ENCODE data around the gene DEGS2. TPM values are rescaled to one million over a fixed set of nuclear protein-coding genes. Genes with fewer than 3 reads are reported as not detected.

Gene DEGS2
- total RNA-seq, 1 donor from 2014 or later: 0.31 TPM

DNA sequence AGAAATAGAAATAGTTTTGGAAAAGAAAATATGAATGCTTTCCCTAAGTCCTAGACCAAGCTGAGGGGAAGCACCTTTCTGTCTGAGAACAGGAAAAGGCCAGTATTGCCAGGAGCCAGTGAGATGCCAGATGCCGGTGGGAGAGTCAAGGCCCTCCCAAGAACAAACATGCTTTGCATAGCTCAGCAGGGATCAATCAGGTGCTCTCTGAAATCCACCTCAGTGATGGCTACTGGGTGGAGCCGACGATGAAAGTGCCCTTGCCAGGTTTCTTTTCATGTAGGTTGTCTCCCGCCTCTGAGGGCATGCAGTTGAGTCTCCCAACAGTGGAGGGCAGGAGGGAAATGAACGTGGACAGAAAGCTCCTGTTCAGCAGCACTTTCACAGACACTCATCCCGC, 28.3 kb downstream of the DEGS2 start:
- peaks cover 62% of the 10 kb centered on the region for H3K36me3 Mint-ChIP-seq (ENCODE audit: low read depth)

GRCh38 chr14:100130521-100130920, 28.9 kb downstream of the DEGS2 start:
- no peak for DNase-seq (ENCODE audit: low spot score)
- H3K9me3 Mint-ChIP-seq: no peaks in the 10 kb centered on the region
- no peaks in the 10 kb centered on the region for H3K4me1 Mint-ChIP-seq (ENCODE audit: low read depth)
- no peak overlapping the region for H3K4me3 Mint-ChIP-seq
- intact Hi-C loops (cut with micrococcal nuclease): no loop called here
- no peak overlapping the region for H3K27ac Mint-ChIP-seq
- peaks cover 59% of the 10 kb centered on the region for H3K36me3 Mint-ChIP-seq (ENCODE audit: low read depth)
- H3K27me3 Mint-ChIP-seq (ENCODE audit: insufficient read depth): no peaks in the 10 kb centered on the region

More for the DNA sequence above, 28.3 kb downstream of the DEGS2 start:
- no peaks in the 10 kb centered on the region for H3K9me3 Mint-ChIP-seq
- no peak overlapping the region for H3K27ac Mint-ChIP-seq
- no peak for DNase-seq (ENCODE audit: low spot score)
- H3K4me3 Mint-ChIP-seq: no peak overlapping the region
- H3K4me1 Mint-ChIP-seq (ENCODE audit: low read depth): no peaks in the 10 kb centered on the region
- no peaks in the 10 kb centered on the region for H3K27me3 Mint-ChIP-seq (ENCODE audit: insufficient read depth)
- intact Hi-C loops (cut with micrococcal nuclease): no loop called here

- peak overlapping the region; percentile 44 for H3K27ac Mint-ChIP-seq
- H3K27me3 Mint-ChIP-seq (ENCODE audit: insufficient read depth): no peaks in the 10 kb centered on the region
- DNase-seq (ENCODE audit: low spot score): no peak
- H3K4me3 Mint-ChIP-seq: no peak overlapping the region
- peaks cover 54% of the 10 kb centered on the region for H3K36me3 Mint-ChIP-seq (ENCODE audit: low read depth)
- H3K9me3 Mint-ChIP-seq: no peaks in the 10 kb centered on the region
- intact Hi-C loops (cut with micrococcal nuclease): no loop called here
- no peaks in the 10 kb centered on the region for H3K4me1 Mint-ChIP-seq (ENCODE audit: low read depth)
These were observed 30.3 kb downstream of the DEGS2 start for GRCh38 chr14:100129161-100129589.

DNA sequence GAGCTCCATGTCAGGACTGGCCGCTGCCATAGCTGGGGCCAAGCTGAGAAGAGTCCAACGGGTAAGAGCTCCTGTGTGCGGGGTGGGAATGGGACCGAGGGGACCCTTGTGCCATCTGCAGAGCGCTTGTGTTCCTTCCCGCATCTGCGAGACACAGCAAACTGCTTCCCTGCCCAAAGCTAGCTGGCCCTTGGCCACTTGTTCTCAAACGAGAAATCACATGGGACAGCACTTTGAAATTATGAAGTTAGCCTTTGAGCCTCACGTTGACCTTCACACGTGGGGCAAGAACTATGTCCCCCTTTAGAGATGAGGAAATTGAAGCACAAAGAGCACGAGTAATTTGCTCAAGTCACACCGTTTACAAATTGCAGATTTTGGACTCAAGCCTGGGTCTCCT, 30.8 kb downstream of the DEGS2 start:
- no peak for DNase-seq (ENCODE audit: low spot score)
- H3K27ac Mint-ChIP-seq: no peak overlapping the region
- no peaks in the 10 kb centered on the region for H3K9me3 Mint-ChIP-seq
- no peak overlapping the region for H3K4me3 Mint-ChIP-seq
- no peaks in the 10 kb centered on the region for H3K4me1 Mint-ChIP-seq (ENCODE audit: low read depth)
- intact Hi-C loops (cut with micrococcal nuclease): no loop called here
- H3K36me3 Mint-ChIP-seq (ENCODE audit: low read depth): peaks cover 49% of the 10 kb centered on the region
- H3K27me3 Mint-ChIP-seq (ENCODE audit: insufficient read depth): no peaks in the 10 kb centered on the region

- Mint-ChIP-seq H3K9me3 (no peaks in the 10 kb centered on the region), H3K27ac (no peak overlapping the region), H3K27me3 (ENCODE audit: insufficient read depth) (no peaks in the 10 kb centered on the region), H3K4me1 (ENCODE audit: low read depth) (no peaks in the 10 kb centered on the region), H3K4me3 (no peak overlapping the region), H3K36me3 (ENCODE audit: low read depth) (peaks cover 46% of the 10 kb centered on the region)
- intact Hi-C loops (cut with micrococcal nuclease): no loop called here
- DNase-seq (ENCODE audit: low spot score): no peak
These were observed 31.5 kb downstream of the DEGS2 start for GRCh38 chr14:100127853-100128455.

GRCh38 chr14:100126401-100126800, 33.0 kb downstream of the DEGS2 start:
- H3K4me3 Mint-ChIP-seq: no peak overlapping the region
- peaks cover 37% of the 10 kb centered on the region for H3K36me3 Mint-ChIP-seq (ENCODE audit: low read depth)
- no peaks in the 10 kb centered on the region for H3K27me3 Mint-ChIP-seq (ENCODE audit: insufficient read depth)
- no peak for DNase-seq (ENCODE audit: low spot score)
- no peaks in the 10 kb centered on the region for H3K9me3 Mint-ChIP-seq
- H3K27ac Mint-ChIP-seq: no peak overlapping the region
- H3K4me1 Mint-ChIP-seq (ENCODE audit: low read depth): no peaks in the 10 kb centered on the region
- intact Hi-C loops (cut with micrococcal nuclease): no loop called here

DNA sequence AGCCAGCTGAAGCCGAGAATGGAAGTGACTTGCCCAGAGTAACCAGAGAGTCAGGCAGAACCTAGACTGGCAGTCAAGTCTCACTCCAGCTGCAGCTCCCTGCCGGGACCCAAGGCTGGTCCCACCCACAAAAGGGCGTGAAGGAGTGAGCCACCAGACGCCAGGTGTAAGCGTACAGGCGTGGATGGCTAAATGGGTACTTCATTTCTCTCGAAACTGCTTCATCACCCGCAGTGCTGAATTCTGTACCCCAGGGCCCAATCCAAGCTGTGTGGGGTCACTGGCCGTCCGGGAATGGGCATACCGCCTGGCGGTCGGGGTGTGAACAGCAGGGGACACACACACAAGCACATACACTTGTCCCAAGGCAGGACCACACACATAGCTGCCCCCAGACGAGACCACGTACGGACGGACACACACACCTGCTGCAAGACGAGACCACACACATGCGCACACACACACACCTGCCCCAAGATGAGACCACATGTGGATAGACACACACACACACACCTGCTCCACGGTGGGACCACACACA, 34.8 kb downstream of the DEGS2 start:
- Mint-ChIP-seq H3K4me1 (ENCODE audit: low read depth) (no peaks in the 10 kb centered on the region), H3K27ac (peak overlapping the region; percentile 10), H3K27me3 (ENCODE audit: insufficient read depth) (no peaks in the 10 kb centered on the region), H3K9me3 (no peaks in the 10 kb centered on the region), H3K4me3 (no peak overlapping the region), H3K36me3 (ENCODE audit: low read depth) (peaks cover 30% of the 10 kb centered on the region)
- DNase-seq (ENCODE audit: low spot score): no peak
- intact Hi-C loops (cut with micrococcal nuclease): no loop called here

DNA sequence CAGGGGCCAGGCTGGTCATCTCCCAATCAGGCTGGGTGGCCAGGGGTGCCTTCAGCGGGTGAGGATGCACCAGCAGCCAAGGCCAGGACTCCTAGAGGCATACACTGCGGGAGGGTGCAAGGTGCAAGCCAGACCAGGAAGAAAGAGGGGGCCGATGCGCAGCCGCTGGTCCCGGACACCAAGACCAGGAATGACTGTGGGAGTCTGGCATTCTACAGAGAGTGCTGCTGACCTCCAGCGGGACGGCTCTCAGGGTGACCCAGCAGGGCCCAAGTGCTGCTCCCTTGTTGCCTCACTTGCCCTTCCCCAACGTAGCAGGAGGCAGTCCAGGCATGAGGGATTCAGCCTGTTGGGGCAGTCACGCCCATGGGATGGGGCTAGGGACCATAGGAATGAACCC, 35.8 kb downstream of the DEGS2 start:
- no peak for DNase-seq (ENCODE audit: low spot score)
- Mint-ChIP-seq H3K4me1 (ENCODE audit: low read depth) (peaks cover 10% of the 10 kb centered on the region), H3K9me3 (no peaks in the 10 kb centered on the region), H3K27me3 (ENCODE audit: insufficient read depth) (no peaks in the 10 kb centered on the region), H3K27ac (no peak overlapping the region), H3K36me3 (ENCODE audit: low read depth) (peaks cover 35% of the 10 kb centered on the region), H3K4me3 (no peak overlapping the region)
- intact Hi-C loops (cut with micrococcal nuclease): no loop called here

DNA sequence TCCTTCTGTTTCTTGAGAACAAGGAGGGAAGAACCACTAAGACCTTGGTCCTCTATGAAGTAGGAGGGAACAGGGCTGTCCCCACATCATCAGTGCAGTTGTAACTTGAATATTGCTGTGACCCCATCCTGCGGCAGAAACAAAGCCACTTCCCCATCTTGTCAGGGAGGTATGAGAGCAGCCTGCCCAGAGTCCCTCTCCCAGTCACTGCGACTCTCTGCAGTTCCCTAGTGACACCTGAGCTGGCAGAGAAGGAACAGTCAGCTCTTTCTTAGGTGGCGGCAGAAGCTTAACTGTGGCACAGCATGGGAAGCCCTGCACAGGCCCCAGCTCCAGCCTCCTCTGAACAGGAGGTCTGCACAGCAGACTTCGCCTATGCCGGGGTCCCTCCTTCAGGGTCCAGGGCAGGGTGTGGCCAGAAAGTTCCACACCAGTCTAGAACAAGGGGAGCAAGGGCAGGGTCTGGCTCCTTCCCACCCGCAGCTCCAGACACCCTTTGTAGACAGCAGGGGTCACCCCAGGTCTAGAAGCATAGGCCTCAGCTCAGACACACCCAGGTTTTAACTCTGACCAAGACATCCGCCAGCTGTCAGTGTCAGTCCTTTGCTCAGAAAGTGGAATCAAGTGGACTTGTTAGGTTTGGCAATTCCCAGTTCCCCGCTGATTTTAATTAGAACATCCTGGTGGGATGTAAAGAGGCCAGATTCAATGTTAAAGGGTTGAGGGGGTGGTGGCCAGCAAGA, 36.8 kb downstream of the DEGS2 start:
- H3K9me3 Mint-ChIP-seq: no peaks in the 10 kb centered on the region
- DNase-seq (ENCODE audit: low spot score): no peak
- intact Hi-C loops (cut with micrococcal nuclease): no loop called here
- no peaks in the 10 kb centered on the region for H3K27me3 Mint-ChIP-seq (ENCODE audit: insufficient read depth)
- peaks cover 18% of the 10 kb centered on the region for H3K4me1 Mint-ChIP-seq (ENCODE audit: low read depth)
- no peak overlapping the region for H3K4me3 Mint-ChIP-seq
- H3K36me3 Mint-ChIP-seq (ENCODE audit: low read depth): peaks cover 41% of the 10 kb centered on the region
- H3K27ac Mint-ChIP-seq: no peak overlapping the region

DNA sequence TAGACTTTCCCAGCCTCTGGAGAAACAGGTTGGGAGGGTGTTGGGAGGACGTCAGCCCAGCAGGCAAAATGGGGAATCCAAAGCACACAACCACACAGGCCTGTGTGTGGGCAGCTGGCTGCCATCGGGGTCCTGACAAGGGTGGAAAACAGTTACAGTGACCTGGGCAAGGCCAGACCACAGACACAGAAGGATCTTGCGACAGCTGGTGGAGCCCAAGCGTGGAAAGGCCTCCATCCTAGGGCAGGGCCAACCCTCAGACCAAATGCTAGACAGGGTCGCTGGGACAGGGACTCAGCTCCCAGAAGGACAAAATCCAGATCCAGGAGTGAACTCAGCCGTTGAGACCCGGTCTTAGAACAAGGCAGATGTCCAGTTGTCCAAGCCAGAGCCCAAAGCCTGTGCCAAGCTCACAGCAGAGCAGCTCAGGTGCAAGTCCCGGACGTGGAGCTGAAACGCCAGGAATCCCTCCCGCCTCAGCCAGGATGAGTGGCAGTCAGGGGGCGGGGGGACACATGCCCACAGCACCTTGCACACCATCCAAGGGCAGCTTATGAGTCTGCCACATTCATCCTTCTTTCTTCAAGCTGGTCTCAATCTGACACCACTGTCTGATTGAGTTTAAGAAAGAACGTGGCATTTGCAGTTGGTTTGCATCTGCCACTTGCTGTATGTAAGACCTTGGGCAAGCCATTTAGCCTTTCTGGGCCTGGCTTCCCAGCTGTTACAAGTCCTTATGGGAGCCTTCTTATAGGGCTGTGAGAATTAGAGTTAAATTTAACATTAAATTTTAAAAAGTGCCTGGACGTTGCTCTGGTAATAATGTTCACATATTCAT, 37.6 kb downstream of the DEGS2 start:
- peaks cover 39% of the 10 kb centered on the region for H3K36me3 Mint-ChIP-seq (ENCODE audit: low read depth)
- DNase-seq (ENCODE audit: low spot score): no peak
- intact Hi-C loops (cut with micrococcal nuclease): no loop called here
- no peak overlapping the region for H3K27ac Mint-ChIP-seq
- no peaks in the 10 kb centered on the region for H3K27me3 Mint-ChIP-seq (ENCODE audit: insufficient read depth)
- H3K4me3 Mint-ChIP-seq: no peak overlapping the region
- H3K9me3 Mint-ChIP-seq: no peaks in the 10 kb centered on the region
- H3K4me1 Mint-ChIP-seq (ENCODE audit: low read depth): peaks cover 18% of the 10 kb centered on the region

DNA sequence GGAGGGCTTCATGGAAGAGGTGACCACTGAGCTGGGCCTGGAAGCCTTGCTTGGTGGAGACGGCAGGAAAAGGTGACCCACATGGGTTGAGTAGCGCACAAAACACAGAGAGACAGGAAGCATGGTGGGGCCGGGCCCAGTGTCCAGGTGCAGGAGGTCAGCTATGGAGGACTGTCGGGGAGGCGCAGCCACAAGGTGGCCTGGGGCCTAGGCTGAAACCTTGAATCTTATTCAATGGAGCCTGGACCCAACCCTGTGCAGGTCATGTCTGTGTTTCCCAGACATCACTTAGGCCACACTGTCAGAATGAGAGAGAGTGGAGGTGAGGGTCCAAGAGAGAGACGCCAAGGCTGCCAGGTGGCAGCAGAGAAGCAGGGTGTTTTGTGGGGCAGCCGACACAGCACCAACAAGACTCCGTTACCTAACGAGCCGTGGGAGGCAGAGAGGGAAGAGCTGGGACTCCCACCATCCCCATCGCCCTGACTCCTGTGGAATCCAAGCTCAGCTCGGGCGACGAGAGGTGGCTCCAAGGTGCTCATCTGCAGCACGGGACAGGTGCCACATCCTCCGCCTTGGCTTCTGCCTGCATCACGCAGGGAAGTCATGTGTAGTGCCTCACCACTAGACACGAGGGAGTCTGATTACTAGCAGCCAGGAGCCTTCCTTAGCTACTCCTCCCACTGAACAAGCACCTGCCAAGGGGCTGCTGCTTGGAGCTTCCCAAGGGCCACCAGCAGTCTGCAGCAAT, 38.7 kb downstream of the DEGS2 start:
- Mint-ChIP-seq H3K36me3 (ENCODE audit: low read depth) (peaks cover 42% of the 10 kb centered on the region), H3K4me1 (ENCODE audit: low read depth) (peaks cover 18% of the 10 kb centered on the region), H3K27me3 (ENCODE audit: insufficient read depth) (no peaks in the 10 kb centered on the region), H3K4me3 (no peak overlapping the region), H3K27ac (peak overlapping the region; percentile 56), H3K9me3 (no peaks in the 10 kb centered on the region)
- DNase-seq (ENCODE audit: low spot score): no peak
- intact Hi-C loops (cut with micrococcal nuclease): no loop called here

GRCh38 chr14:100119251-100119650, 40.2 kb downstream of the DEGS2 start:
- Mint-ChIP-seq H3K36me3 (ENCODE audit: low read depth) (peaks cover 37% of the 10 kb centered on the region), H3K27me3 (ENCODE audit: insufficient read depth) (no peaks in the 10 kb centered on the region), H3K9me3 (no peaks in the 10 kb centered on the region), H3K4me3 (no peak overlapping the region), H3K27ac (peak overlapping the region; percentile 80), H3K4me1 (ENCODE audit: low read depth) (peaks cover 18% of the 10 kb centered on the region)
- DNase-seq (ENCODE audit: low spot score): no peak
- intact Hi-C loops (cut with micrococcal nuclease): no loop called here

Measured in activated T-helper 1 cell treated with anti-CD3 and anti-CD28 coated beads, Interleukin-12 subunit alpha, Interleukin-12 subunit beta, Interleukin-2, Interleukin-4 antibody, amounts not matched to agents 30 ng/mL and 10 ng/mL and 1 ng/mL, durations not matched to agents 14 hours and 24 hours and 36 hours (primary cell).